ENCODE measurements around the gene ZBTB9.

- TF ChIP-seq CTCF (IDR thresholded peaks at IDR 0.05) (no peak), POLR2A (IDR thresholded peaks at IDR 0.05) (no peak)
Observed at GRCh38 chr6:33466075-33466735, 11.8 kb downstream of the ZBTB9 start.

All from lower leg skin (tissue), 3 donors.